Right hindlimb (tissue), 1 donor: ENCODE measurements around the gene MYOM1.
A peak's percentile ranks its signal among the peaks of the same experiment; 100 is the strongest.

ENCODE experiments used
- DNase-seq: peaks from one replicate; pipeline ENCODE4 v3.0.0-alpha.2; 2018

The MYOM1 gene

GRCh38 chr18:3183103-3183717 lies 36.6 kb downstream of the MYOM1 start:
- no peak for DNase-seq

GRCh38 chr18:3180325-3180724 lies 39.4 kb downstream of the MYOM1 start:
- no peak for DNase-seq

DNA sequence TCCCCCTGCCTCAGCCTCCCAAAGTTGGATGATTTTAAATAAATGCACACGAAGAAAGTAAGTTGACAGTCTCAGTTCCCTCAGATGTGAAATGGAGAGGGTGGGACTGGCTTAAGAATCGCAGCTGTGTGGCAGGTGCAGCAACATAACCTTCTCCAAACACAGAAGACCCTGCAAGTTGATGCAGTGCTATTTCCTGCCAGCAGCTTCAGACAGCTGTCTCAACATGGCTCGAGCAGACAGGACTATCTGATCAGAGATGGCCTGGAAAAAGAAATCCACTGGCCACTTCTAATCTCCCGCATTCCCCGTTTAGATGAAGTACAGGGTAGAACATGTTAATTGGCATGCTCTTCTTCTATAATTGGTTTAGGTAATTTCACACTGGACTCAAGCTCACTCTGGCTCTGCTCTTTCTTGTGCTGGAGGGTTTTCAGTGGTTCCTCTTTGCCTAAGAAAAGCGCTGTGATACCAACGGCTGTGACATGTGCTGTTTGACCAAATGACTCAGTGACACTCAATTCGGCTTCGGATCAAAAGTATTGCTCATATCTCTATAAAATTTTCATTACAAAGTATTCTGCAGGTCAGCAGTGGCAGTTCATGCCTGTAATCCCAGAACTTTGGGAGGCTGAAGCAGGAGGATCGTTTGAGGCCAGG lies 40.2 kb downstream of the MYOM1 start:
- peak; percentile 72 for DNase-seq

- peak; percentile 35 for DNase-seq
Observed at GRCh38 chr18:3177902-3178687, 41.7 kb downstream of the MYOM1 start.

DNA sequence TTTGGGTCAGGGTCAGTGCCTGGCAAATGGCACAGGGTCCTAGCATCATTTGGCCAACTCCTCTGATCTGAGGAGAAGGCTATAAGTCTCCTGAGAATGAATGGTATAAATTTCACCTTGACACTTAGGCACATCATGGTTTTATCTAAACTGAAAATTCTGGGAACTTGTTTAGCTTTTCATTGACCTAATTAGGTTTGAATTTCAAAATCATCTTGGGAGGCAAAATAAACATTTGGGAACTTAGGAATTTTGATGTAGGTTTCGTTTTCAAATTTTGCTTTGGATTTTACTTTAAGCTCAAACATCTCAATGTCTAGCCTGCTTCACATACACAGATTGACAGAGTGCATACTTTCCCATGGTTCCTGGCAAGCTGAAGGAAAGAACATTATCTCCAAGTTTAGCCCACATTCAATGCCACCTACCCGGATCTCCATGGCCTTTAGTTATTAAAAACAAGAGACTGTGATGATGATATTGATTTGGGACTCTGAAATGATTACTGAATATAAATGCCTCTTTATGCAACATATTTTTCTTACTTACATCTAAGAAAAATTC lies 44.5 kb downstream of the MYOM1 start:
- DNase-seq = no peak

- DNase-seq = no peak
Observed at GRCh38 chr18:3172097-3172496, 47.7 kb downstream of the MYOM1 start.

DNA sequence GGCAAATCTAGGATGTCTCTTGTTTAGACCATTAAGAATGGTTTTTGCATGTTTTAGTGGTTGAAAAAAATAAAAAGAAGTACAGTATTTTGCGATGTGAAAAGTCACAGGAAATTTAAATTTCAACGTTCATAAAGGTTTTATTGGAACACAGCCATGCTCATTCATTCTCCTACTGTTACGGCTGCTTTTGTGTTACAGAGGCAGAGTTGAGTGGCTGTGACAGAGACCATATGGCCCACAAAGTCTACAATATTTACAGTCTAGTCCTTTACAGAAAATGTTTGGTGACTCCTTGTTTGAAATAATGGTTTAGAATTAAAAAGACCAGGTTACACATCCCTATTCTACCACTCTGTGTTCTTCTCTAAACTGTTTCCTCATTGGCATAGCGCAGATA lies 48.1 kb downstream of the MYOM1 start:
- no peak for DNase-seq

- DNase-seq = no peak
Observed at GRCh38 chr18:3170441-3171161, 49.2 kb downstream of the MYOM1 start.

DNA sequence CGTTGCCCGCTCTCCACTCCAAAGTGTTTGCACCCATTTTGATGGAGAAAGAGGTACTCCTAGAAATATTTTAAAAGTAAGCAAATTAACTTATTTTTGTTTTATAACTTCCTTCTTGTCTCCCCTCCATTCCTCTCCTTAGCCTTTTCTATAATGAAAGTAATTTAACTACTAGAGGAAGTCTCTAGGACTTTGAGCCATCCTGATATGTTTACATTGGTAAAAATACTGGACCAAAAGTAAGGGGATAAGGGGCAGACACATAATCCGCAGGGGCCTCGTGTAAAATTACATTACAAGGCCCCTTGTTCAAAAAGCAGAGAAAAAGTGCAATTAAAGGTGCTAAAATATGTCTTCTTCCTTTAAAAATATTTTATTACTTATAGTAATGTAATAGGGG lies 55.4 kb downstream of the MYOM1 start:
- no peak for DNase-seq

- no peak for DNase-seq
Observed at GRCh38 chr18:3163968-3164367, 55.8 kb downstream of the MYOM1 start.

- DNase-seq = no peak
Observed at GRCh38 chr18:3162181-3162580, 57.6 kb downstream of the MYOM1 start.

- DNase-seq = no peak
Observed at GRCh38 chr18:3159830-3160229, 59.9 kb downstream of the MYOM1 start.

- no peak for DNase-seq
Observed at GRCh38 chr18:3157606-3158005, 62.2 kb downstream of the MYOM1 start.

DNA sequence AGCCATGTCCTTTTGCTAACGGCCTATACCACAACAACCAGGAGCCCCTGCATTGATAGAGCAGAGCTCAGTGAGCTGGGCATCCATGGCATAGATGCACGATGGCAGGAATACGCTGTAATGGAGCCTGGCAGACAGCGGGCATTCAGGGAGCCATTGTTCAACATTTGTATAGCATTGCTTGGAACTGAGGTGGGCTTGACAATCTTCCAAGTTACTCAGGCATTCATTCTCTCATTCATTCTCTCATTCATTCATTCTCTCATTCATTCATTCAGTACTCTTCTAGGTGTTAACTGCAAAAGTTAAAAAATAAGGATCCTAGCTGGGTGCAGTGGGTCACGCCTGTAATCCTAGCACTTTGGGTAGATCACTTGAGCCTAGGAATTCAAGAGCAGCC lies 62.7 kb downstream of the MYOM1 start:
- no peak for DNase-seq

DNA sequence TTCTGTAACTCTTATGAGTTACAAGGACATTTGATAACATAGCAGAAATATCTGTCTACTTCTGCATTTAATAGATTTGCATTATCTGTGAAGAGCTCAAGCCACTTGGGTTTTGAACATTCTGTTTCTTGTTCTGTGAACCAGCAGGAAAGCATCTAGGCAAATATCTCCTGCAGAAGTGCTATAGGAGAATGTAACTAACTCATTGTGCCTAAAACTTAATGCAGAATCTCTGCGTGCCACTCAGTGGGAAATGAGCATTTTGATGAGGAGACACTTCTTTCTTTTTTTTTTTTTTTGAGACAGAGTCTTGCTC lies 63.5 kb downstream of the MYOM1 start:
- no peak for DNase-seq

DNA sequence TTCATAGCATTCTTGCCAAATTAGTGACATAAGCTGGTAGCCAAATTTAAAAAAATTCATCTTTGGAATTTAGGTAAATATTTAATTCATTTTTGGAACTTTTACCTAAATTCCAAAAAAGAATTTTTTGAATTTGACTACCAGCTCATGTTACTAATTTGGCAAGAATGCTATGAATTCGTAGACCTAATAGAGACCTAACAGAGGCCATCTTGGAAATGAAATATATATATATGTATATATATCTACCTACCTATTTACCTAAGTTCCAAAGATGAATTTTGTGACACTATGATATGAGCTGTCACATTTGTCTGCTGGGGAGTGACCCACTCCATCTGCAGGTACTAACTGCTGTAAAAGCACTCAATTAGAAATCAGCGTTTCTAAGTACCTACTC lies 65.6 kb downstream of the MYOM1 start:
- no peak for DNase-seq

GRCh38 chr18:3153107-3153704 lies 66.6 kb downstream of the MYOM1 start:
- DNase-seq = no peak

- no peak for DNase-seq
Observed at GRCh38 chr18:3152294-3152693, 67.5 kb downstream of the MYOM1 start.

DNA sequence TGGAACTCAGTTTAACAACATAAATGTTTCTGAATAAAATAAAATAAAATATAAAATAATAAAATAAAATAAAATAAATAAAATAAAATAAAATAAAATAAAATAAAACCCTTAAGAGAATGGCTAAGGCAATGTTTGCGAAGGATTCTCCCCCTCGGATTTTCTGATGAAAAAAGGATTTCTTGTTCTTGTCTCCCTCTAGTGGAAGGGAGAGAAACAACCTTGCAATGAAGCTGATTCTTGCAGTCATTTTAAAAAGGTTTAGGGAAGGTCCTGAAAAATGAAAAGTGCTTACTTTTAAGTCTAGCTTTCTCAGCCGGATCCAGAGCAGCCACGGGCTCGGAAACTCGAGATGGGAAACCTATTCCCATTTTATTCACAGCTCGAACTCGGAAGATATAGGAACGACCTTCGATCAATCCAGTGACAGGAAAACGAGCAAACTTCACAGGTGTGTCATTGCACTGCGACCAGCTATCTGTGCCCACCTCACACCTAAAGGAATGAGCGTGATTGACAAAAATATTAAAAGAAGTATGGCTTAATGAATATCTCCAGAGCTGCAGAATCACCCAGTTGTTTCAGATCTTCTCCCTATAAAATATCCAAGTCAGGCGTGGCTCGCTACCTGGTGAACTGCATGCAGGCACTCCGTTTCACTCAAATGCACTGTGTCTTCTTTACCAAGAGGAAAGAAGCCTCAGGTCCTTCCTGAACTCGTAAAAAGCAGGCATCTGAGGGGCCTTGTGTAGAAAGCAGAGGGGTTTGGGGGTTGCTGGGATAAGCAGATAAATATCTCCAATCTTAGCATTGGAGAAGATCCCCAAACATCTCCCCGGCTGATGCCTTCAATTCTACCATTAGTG lies 68.1 kb downstream of the MYOM1 start:
- no peak for DNase-seq

GRCh38 chr18:3150688-3151087 lies 69.1 kb downstream of the MYOM1 start:
- no peak for DNase-seq

DNA sequence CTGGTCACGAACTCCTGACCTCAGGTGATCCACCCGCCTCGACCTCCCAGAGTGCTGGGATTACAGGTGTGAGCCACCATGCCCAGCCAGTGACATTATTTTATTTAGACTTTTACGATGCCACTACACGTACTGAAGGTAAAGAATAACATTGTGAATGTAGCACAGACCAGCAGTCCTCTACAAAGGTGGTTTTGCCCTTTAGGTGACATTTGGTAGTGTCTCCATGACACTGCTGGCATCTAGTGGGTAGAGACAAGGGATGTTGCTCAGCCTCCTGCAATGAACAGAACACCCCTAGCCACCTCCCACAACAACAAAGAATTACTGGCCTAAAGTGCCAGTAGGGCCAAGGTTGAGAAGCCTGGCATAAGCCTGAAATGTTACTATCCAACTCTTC lies 69.5 kb downstream of the MYOM1 start:
- no peak for DNase-seq
